Stimulated activated CD4-positive, alpha-beta T cell treated with anti-CD3 and anti-CD28 coated beads, Interleukin-4, amount 100 ng/mL, for 48 hours (primary cell): ENCODE measurements around the gene SLC37A1.

Source experiments
- DNase-seq, 2 donors: peaks; one replicate each; pipeline ENCODE4 v3.0.0-alpha.2; 2020; ENCODE audit warnings: low read depth in 2 of 2

The SLC37A1 gene

GRCh38 chr21:42479582-42479981 is 34.1 kb upstream of the SLC37A1 start:
- no peak for DNase-seq

- DNase-seq = no peak
Observed at GRCh38 chr21:42480736-42481135, 32.9 kb upstream of the SLC37A1 start.

- no peak for DNase-seq
Observed at GRCh38 chr21:42481169-42481568, 32.5 kb upstream of the SLC37A1 start.

- DNase-seq = no peak
Observed at GRCh38 chr21:42484966-42485365, 28.7 kb upstream of the SLC37A1 start.

GRCh38 chr21:42486072-42486471 is 27.6 kb upstream of the SLC37A1 start:
- DNase-seq = no peak

- no peak for DNase-seq
Observed at GRCh38 chr21:42486531-42486930, 27.1 kb upstream of the SLC37A1 start.

- DNase-seq = no peak
Observed at GRCh38 chr21:42489006-42489563, 24.6 kb upstream of the SLC37A1 start.

GRCh38 chr21:42489991-42490390 is 23.7 kb upstream of the SLC37A1 start:
- DNase-seq = no peak

GRCh38 chr21:42490720-42491119 is 22.9 kb upstream of the SLC37A1 start:
- DNase-seq = no peak

- no peak for DNase-seq
Observed at GRCh38 chr21:42491328-42491727, 22.3 kb upstream of the SLC37A1 start.

GRCh38 chr21:42492201-42492600 is 21.5 kb upstream of the SLC37A1 start:
- no peak for DNase-seq

GRCh38 chr21:42493109-42494060 is 20.3 kb upstream of the SLC37A1 start:
- no peak for DNase-seq

GRCh38 chr21:42495027-42495426 is 18.6 kb upstream of the SLC37A1 start:
- DNase-seq = no peak

- DNase-seq = no peak
Observed at GRCh38 chr21:42495765-42496119, 17.9 kb upstream of the SLC37A1 start.

- DNase-seq = peak; percentile 99
Observed at GRCh38 chr21:42496120-42496838, 17.4 kb upstream of the SLC37A1 start, which contains the start of gene RSPH1. RSPH1 (minus strand) TSS chr21:42496224; CDS start chr21:42496186, 38 bp downstream.

GRCh38 chr21:42496839-42497202 is 16.8 kb upstream of the SLC37A1 start:
- DNase-seq = no peak

GRCh38 chr21:42498012-42498411 is 15.6 kb upstream of the SLC37A1 start:
- DNase-seq = no peak

- DNase-seq = no peak
Observed at GRCh38 chr21:42499444-42500112, 14.1 kb upstream of the SLC37A1 start.

- DNase-seq = no peak
Observed at GRCh38 chr21:42500225-42500624, 13.4 kb upstream of the SLC37A1 start.

GRCh38 chr21:42500736-42501135 is 12.9 kb upstream of the SLC37A1 start:
- no peak for DNase-seq

- no peak for DNase-seq
Observed at GRCh38 chr21:42503711-42504110, 9.9 kb upstream of the SLC37A1 start.

- DNase-seq = no peak
Observed at GRCh38 chr21:42505090-42505726, 8.4 kb upstream of the SLC37A1 start.
